HG03139 (cell line): Measurements from ENCODE around the gene C1orf87.
A peak's percentile ranks its signal among the peaks of the same experiment; 100 is the strongest.
"Not testable (repeated sequence)": the region's sequence is repeated elsewhere in the genome, so short reads cannot be mapped to it uniquely, and the experiment has no call there.

Experiments used
- ATAC-seq: cut with Tn5 transposase; IDR thresholded peaks from one replicate; pipeline ENCODE4 v1.9.1; 2021; ENCODE audit not compliant: unreplicated experiment

The C1orf87 gene

GRCh38 chr1:59997479-59998115 is 76.0 kb downstream of the C1orf87 start:
- ATAC-seq: no peak

DNA sequence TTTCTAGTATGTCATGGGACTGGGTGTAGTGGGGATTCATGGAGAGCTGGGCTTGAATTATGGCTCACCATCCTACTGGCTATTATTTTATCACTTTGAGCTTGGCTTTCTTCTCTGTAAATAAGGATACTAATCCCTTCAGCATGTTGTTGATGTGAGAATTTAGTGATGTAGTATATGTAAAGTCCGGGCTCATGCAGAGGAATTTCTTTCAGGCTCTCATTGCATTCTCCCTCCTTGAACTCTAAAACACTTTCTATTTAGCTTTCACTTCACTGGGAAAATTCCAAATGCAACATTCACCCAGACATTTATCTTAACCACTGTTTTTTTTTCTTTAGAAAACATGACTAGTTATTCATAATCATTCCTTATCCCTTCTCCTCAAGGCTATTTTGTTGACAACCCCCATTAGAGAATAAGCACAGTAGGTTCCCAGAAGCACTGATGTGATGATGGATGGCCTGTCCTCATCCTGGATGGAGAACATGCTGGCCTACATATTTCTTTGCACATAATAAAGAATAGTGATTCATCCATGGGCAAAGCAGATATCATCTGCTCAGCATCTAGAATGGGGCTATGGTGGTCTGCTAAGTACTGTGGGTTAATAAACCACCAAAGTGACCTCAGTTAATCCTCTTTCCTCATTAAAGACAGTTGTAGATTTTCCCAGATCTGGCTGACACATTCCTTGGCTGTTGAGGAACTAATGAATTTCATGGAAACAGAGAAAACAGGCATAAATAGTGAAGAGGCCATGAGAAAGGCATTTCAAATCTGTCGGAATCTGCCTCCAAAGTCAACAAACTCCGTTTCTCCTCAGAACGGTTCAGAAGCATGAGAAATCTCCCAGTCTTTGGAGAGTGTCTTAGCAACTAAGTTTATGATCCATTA is 79.0 kb downstream of the C1orf87 start:
- no peak for ATAC-seq

DNA sequence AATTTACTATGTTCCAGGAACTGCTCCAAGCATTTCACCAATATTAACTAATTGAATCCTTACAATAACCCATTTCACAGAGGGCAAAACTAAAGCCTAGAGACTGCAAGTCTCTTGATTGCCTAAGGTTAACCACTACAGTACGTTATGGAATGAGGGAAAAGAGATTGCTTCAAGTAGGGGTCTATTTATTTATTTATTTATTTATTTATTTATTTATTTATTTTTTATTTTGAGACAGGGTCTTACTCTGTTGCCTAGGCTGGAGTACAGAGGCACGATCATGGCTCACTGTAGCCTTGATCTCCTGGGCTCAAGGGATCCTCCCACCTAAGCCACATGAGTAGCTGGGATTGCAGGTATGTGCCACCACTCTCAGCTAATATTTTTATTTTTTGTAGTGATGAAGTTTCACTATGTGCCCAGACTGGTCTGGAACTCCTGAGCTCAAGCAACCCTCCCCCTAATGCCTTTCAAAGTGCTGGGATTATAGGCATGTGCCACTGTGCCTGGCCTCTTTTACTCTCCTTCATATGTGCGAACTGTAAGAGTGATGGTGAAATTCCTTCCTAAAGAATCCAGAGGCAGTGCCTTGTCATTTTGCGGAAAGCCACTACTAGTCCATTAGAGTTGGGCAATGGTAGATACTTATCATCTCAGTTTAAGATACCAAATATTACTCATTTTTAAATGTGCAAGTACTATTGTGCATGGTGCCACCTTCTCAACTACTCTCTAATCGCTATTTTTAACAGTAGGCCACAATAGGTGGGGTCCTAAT is 81.3 kb downstream of the C1orf87 start:
- ATAC-seq: no peak

DNA sequence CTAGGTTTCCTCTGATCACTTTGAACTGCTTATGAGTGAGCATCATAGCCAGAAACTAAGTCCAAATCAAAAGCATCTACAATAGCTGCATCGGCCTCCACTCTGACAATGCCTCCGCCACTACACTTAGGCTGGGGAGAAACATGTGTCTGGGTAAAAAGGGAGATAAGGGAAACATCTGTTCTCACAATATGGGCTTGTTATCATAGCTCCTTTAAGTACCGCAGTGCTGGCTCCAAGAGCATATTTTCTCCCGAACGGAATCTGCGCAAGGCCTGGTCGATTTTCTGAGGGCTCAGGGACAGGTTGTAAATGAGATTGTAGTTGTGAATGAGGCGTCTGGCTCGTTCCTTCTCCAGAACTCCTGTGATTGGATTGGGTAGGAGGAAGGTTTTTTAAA is 83.1 kb downstream of the C1orf87 start:
- no peak for ATAC-seq

DNA sequence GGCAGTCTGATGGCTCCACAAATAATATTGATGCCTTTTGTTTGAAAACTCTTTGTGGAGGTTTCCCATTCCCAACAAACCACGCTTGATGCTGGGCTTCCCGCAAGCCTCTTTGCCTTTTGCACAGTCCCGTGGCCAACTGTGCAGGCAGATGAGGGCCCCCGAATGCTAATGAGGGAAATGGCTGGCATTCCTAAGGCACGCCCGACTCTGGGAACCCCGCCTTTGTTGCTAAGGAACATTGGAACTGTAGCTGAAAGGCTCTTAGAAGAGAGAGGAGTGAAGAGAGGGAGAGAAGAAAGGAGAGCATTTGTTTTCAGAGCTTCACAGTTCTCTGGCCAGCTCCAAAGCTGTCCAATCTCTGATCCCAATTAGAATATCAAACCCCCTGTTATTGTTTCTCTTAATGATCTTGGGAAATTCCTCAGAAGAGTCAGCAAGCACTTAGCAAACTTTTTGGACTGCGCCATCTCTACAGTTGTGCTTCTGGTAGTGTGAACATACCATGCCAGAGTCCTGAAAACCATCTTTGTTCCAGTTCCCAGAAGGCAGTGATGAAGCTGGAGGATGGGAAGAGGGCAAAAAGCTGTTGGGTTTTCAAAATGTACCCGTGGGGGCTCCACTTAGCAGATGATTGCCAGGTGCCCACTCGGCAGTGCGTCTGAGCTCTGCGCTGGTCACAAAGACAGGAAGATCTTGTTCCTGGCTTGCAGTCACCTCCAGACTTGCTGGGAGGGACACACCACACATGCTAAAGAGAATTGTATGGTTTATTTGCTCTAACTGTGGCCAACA is 86.9 kb downstream of the C1orf87 start:
- ATAC-seq: no peak

- no peak for ATAC-seq
Measured at GRCh38 chr1:59985911-59986515, 87.6 kb downstream of the C1orf87 start.

DNA sequence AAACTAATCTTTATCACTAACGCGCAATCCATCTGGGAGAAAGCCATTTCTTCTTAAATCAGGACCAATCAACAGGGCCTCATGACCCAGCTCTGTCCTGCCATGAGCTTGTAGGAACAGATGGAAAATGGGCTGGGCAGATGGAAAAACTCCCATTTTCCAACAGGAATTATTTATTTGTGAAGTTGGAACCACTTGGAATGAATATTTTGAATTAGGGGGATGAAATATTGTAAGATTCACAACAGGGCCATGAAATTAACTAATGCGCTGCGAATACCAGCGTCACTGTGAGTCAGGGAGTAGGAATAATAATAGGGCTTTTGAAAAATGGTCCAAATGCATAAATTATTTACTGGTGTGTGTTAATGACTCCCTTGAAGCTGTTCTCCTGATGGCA is 93.9 kb downstream of the C1orf87 start:
- ATAC-seq: no peak

DNA sequence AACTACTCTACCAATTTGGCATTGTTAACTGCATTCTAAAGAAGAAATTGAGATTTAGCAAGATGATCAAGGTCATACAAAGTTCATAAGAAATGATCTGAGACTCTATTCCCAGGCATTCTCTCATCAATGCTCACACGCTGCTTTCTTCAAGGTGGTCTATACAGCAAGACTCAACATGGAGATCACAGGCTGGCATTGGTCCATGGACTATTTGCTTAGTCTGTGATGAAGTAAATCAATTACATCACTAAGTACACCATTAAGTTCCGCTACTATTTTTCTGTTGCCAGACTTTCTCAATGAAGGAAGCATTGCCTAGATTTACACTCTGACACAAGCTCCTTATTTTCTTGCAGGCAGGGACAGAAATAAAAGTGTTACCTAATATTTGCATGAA is 95.1 kb downstream of the C1orf87 start:
- ATAC-seq: no peak

DNA sequence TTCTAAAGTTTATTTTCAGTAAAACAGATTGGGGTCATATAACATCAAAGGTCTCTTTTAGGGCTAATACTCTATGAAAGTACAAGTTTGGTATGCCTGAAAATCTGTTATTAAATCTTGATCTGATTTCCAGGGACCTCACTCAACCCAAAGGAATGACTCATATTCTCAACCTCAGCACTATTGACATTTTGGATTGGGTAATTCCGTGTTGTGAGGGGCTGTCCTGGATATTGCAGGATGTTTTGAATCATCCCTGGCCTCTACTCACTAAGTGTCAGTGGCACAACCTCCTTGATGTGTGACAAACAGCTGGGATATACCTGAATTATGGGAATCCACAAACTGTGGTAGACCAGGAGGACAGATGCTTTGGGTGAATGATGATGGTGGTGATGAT is 95.5 kb downstream of the C1orf87 start:
- no peak for ATAC-seq

- ATAC-seq: no peak
Measured at GRCh38 chr1:59977075-59977410, 96.5 kb downstream of the C1orf87 start.

DNA sequence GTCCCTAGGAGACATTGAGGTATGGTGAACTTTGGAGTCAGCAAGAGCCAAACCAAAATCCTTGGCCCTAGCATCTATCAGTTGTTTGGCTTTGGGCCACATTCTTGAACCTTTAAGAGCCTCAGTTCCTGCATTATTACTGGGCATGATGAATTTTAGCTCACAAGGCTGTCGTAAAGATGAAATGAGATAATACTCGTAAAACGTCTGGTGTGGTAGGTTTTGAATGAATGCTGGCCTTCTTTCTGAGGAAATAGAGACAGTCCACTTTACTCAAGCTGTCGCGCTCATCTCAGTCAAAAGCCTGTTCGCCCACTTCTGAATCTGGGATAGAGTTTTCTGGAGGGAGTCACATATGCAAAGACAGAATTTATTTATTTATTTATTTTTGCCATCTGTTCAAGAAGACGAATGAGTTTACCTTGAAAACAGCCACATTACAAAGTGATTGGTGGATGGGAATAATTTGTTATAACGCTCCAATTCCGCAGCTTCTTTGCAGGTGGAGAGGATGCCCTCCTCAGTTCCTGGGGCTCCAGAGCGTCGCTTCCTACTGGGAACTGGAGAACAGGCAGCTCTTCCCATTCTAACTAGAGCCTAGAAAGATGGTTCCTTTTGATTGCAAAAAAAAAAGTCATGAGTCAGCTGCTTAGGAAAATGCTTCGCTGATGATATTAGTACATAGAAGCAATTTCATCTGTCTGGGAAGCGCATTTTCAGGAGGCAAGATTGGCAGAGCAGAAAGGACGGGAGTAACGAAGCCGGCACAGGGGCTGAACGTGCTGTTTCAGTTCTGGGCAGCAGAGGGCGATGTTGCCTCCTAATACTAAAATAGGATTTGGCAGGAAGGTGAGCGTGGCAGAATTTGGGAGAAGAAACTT is 97.1 kb downstream of the C1orf87 start:
- ATAC-seq: no peak

DNA sequence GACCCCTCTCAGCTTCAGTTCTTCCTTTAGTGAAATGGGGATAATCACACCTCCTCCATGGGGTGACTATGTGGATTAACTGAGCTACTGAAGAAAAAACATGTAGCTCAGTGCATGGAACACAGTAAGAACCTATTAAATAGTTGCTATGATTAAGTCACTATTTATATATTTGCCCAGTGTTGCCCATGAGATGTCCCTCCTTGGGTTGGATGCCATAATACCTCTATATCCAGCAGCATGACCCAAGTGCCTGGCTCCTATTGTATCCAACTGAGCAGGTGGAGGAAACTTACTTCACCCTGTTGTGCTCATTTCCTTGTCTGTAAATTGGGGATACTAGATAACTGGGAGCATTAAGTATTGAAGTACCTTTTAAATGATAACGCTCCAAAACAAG is 99.9 kb downstream of the C1orf87 start:
- no peak for ATAC-seq

GRCh38 chr1:59972216-59972927 is 101.2 kb downstream of the C1orf87 start:
- no peak for ATAC-seq

- ATAC-seq: peak; percentile 73
Measured at GRCh38 chr1:59971464-59971911, 102.1 kb downstream of the C1orf87 start.

DNA sequence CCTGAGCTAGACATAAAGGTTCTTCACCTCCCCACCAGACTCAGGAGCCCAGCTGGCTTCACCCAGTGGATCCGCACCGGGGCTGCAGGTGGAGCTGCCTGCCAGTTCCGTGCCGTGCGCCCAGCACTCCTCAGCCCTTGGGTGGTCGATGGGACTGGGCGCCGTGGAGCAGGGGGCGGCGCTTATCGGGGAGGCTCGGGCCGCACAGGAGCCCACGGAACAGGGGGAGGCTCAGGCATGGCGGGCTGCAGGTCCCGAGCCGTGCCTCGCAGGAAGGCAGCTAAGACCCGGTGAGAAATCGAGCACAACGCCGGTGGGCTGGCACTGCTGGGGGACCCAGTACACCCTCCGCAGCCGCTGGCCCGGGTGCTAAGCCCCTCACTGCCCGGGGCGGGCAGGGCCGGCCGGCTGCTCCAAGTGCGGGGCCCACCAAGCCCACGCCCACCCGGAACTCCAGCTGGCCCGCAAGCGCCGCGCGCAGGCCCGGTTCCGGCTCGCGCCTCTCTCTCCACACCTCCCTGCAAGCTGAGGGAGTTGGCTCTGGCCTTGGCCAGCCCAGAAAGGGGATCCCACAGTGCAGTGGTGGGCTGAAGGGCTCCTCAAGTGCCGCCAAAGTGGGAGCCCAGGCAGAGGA is 103.9 kb downstream of the C1orf87 start:
- ATAC-seq: not testable (repeated sequence)

- not testable (repeated sequence) for ATAC-seq
Measured at GRCh38 chr1:59968746-59969145, 104.8 kb downstream of the C1orf87 start.

DNA sequence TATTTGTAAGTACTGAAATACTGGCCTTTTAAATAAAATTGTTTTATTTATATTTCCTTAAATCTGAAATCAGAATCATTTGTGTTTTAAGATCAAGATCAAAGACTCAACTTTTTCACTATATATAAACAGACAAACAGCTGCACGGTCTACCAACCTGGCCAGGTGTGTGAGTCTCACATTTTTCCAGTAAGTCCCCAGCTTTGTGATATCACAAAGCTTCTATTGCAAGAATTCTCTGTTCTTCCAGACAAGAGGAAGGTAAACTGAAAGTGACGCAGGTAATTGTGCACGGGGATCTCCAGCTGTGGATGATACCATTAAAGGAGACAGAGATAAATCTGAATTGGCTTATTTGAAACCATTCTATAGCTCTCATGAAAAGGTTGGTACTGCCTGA is 105.8 kb downstream of the C1orf87 start:
- ATAC-seq: no peak

DNA sequence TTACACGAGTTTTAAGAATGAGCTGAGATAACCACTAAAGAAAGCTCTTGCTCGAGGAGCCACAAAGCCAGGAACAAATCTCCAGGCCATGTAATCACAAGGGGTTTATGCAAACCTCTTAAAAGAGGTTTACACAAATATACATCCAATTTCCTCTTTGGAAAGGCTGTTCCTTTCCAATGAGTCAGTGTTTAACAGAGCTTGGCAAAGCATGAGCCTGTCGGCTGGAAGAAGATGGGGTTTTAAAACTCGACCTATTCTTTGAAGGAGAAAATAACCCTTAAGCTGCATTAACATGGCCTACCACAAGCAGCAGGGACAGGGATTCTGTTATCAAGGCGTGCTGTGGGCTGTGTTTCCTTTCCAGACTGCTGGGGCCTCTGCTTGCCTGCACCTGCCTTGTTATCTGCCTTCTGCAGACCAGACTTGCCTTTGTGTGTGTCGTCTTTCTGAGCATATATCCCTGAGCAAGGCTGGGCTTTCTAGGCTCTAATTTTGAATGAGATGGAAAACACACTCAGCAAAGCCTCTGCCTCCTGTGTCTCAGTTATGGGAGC is 106.4 kb downstream of the C1orf87 start:
- ATAC-seq: no peak
